ENCODE data around the gene SEMA4D.

Gene SEMA4D

GRCh38 chr9:89462817-89463683, 34.9 kb downstream of the SEMA4D start:
- no peak for DNase-seq

- no peak for DNase-seq
These were observed 35.7 kb downstream of the SEMA4D start for GRCh38 chr9:89462199-89462598.

GRCh38 chr9:89461265-89461664, 36.6 kb downstream of the SEMA4D start:
- no peak for DNase-seq

GRCh38 chr9:89460551-89460950, 37.4 kb downstream of the SEMA4D start:
- no peak for DNase-seq

DNA sequence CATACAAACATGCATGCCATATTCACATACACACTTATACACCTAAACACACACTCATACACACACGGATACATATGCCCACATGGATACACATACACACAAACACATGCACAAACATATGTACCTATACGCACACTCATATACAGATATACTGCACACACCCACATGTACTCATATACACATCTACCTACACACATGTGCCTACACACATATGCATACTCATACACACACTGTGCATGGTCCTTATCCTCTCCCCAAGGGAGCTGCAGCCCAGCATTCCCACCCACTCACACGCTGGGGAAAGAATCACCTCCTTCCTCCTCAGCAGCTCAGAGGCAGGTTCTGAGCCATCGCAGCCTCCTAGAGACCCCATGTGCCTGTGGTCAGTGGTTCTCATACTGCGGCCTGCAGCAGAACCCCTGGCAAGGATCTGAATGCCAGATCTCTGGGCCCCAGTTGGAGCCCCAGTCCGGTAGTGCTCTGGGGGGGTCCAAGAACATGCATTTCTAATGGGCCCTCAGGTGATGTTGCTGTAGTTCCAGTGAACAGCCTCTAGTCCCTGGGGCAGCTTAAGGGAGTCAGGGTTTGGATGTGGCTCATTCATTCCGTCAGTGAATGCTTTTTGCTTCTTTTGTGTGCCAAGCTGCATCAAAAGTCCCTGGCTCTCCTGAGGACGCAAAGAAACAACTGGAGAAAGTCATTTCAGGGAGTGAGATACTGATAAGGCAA, 39.0 kb downstream of the SEMA4D start:
- no peak for DNase-seq

DNA sequence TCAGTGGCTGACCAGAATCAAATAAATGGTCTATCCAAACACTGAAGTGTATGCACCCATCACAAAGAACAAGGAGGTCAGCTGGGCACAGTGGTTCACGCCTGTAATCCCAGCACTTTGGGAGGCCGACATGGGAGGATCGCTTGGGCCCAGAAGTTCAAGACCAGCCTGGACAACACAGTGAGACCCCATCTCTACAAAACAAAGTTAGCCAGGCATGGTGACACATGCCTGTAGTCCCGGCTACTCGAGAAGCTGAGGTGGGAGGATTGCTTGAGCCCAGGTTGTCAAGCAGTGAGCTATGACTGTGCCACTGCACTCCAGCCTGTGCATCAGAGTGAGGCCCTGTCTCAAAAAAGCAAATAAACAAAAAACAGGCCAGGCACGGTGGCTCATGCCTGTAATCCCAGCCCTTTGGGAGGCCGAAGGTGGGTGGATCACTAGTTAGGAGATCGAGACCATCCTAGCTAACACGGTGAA, 40.5 kb downstream of the SEMA4D start:
- no peak for DNase-seq

DNA sequence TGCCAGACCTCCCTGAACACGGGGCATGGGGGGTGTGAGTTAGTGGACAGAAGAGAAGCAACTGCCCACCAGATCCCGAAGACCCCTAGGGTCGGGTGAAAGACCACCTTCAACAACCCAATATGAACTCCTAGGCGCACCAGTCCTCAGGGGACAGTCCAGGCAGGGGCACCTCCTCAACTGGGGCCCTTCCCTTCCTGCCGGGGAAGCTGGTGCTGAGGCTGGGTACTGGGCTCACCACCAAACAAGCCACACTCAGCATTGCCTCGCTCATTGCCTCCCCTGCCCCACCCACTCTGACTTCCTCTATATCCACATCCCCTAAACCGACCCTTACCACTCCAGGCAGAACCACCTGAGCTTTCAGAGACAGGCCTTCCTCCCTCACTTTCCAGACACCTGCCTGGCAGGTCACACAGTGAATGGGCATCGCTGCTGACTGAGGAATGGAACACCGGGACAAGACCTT, 42.5 kb downstream of the SEMA4D start:
- DNase-seq, result no peak

GRCh38 chr9:89454498-89455355, 43.2 kb downstream of the SEMA4D start:
- no peak for DNase-seq

DNA sequence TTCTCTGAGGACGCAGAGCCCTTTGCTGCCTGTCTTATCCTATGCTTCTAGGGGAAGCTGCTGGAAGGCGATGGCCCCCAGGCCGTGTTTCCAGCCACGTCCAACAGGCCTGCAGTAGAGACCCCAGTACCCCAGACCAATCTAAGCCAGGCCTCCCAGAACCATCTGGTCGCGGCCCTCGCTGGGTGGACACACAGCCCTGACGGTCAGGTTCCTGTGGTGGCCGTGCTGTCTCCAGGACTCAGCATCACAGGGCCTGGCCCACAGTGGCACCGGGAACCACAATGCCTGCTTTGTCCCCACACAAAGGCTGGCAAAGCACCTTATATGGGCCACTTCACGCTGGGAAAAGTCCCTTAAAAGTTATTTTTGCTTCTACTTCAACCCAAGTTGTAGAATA, 44.5 kb downstream of the SEMA4D start:
- no peak for DNase-seq

GRCh38 chr9:89452561-89452960, 45.4 kb downstream of the SEMA4D start:
- DNase-seq, result no peak

GRCh38 chr9:89450213-89450612, 47.7 kb downstream of the SEMA4D start:
- DNase-seq, result no peak

DNA sequence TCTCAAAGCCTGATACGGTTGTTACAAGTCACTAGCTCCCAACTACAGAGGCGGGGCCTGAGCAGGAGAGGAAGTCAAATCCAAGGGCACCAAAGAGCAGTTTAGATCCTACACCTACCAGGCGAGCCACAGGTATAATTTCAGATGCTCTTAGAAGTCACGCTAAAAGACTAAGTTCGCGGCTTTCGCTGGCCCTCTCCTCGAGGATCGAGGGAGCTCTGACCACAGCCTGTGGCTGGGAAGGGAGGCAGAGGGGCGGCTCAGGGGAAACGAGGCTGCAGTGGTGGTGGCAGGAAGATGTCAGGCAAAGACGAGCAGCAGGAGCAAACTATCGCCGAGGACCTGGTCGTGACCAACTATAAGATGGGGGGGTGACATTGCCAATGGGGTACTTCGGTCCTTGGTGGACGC, 48.6 kb downstream of the SEMA4D start:
- DNase-seq, result no peak

DNA sequence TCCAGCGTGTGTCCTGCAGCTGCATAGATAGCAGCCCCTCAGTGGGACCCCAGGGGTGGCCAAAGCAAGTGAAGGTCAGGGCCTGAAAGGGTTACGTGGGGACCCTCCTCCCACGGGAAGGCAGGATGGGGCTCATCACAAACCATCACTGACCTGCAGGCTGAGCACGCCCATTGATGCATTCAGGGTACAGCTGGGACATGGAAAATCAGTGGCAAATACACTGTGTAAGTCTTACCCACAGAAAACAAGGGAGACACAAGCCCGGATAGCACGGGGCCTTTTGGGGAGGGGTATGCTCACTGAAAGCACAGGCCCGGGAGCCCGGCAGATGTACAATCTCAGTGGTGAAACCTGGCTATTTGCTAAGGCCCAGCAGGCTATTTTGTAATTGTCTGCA, 49.1 kb downstream of the SEMA4D start:
- no peak for DNase-seq

DNA sequence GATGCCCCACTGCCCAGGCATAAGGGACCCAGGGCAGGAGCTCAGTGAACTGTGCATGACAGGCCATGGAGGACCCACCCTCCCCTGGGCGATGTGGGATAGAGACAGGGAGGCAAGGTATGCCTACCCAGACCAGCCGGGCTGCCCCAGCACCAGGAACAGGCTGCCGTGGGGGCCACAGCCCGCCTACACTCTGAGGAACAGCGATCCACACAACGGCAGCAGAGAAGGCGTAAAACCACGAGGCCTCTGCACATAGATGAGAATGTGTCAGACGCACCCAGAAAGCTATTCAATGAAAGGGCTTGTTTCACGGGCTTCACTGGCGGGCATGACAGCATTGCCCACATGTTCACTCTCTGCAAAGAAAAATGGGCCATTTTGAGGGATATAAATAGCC, 49.5 kb downstream of the SEMA4D start:
- DNase-seq, result no peak

DNA sequence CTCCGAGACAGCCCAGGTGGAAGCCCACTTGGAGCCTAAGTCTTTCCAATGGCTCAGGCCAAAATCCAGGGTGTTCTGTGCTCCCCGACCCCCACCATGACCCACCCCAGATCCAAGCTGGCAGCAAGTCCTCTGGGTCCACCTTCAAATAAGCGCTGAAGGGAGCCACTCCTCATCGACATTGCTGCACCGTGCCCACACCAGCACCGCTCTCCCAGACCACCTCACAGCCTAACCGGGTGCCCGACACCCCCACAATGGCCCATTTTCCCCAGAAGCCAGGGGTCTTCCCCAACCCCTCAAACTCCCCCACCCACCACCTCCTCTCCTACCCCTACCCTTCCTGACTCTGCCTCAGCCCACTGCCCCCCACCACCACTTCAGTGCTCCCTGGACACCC, 50.5 kb downstream of the SEMA4D start:
- DNase-seq, result no peak

GRCh38 chr9:89446961-89447310, 51.0 kb downstream of the SEMA4D start:
- no peak for DNase-seq

DNA sequence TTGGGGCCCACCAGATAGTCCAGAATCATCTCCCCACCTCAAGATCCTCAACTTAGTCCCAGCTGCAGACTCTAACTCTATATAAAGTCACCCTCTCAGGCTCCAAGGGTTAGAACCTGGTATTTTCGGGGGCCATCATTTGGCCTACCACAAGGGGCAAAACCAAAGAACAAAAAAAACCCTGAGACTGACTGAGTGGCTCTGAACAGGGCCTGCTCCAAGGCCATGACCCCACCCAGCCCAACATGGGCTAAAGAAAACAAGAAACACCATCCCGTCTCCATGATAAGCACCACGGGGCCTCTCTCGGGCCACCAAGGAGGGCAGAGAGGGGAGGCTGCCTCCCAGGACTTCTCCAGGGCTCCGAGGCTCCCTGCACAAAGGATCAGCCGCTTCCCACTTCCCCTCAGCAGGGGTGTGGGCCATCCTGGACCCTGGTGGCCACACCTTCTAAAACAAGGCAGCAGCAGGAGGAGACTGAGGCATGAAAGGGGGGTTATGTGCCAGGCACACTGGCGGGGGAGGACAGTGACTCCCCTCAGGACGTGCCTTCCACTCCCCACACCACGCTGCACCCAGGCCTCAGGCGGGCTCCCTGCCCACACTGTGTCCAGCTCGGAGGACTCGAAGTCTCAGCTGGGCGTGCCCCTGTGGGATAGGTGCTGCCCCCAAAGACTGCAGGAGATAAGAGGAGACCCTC, 51.5 kb downstream of the SEMA4D start:
- DNase-seq, result no peak

GRCh38 chr9:89445801-89446251, 52.1 kb downstream of the SEMA4D start:
- no peak for DNase-seq

DNA sequence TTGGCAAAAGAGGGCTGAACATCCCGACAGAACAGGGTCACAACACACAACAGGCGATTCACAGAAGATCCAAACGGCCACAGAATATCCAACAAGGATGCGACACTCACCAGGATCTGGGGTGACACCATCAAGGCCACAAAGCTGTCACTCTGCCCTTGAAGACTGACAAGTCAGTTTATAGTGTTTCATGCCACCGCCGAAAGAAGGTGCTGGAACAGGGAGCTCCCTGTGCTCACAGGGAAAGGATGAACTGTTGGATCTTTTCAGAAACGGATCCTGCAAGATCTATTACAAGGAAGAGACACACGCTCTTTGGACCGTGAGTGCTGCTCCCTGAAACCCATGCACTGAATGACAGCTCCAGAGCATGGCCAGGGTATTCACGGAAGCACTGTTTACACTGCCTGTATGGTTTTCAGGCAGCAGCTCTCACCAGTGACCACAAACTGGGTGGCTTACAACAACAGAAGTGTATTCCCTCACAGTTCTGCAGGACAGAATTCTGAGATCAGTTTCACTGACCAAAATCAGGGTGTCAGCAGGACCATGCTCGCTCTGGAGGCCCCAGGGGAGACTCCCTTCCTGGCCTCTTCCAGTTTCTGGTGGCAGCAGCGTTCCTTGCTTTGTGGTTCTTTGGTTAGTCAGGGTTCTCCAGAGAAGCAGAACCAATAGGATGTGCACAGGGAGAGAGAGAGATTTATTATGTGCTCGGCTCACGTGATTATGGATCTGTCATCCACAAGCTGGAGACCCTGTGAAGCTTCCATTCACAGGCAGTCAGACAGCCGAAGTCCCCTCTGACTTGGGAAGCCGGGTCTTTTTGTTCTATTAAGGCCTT, 52.8 kb downstream of the SEMA4D start:
- DNase-seq, result no peak

GRCh38 chr9:89444274-89444673, 53.6 kb downstream of the SEMA4D start:
- no peak for DNase-seq

Data from NCI-H1092 (cell line).